SH-SY5Y (cell line): ENCODE results near the gene ZNF775.

Source experiments
- GATA2 ChIP-seq: IDR thresholded peaks from 2 replicates; pipeline ENCODE4 v1.6.1; 2011; ENCODE audit warnings: mild to moderate bottlenecking, low read depth, low read length
- GATA3 ChIP-seq: IDR thresholded peaks from 2 replicates; pipeline ENCODE4 v1.6.1; 2011; ENCODE audit warnings: low read depth, mild to moderate bottlenecking, low read length, moderate library complexity

ZNF775 gene

DNA sequence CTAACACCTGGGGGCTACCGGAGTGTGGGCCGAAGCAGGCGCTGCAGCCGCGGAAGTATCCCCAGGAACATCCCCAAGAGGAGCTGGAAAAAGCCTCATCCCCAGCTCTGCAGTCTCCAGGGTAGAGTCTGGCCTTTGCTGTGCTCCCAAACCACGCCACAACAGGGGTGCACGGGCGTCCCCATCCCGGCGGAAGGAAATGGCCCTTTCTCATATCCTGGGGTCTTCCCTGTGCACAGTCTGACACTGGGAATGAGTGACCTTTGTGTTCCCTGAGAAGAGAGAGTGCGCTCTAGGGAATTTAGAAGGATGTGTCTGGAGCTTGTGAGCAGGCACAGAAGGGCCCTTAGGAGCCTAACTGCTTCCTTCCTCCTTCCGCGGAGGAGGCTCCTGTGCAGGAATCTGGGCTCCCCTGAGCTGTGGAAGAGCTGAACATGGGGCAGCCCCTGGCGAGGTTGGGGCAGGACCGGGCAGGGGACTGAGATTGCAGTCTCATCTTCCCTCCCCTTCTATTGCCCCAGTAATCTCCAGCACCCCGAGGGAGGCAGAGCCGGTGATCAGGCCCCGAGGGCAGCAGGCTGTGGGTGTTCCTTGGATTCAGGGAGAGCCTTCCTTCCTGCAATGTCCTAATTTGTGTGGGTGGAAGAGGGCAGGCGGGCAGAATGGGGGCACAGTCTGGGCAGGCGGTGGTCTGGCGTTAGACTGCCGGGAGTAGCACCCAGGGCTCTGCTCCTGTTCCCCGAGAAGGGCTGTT lies 9.2 kb upstream of the ZNF775 start:
- TF ChIP-seq GATA3 (no peak), GATA2 (no peak)

DNA sequence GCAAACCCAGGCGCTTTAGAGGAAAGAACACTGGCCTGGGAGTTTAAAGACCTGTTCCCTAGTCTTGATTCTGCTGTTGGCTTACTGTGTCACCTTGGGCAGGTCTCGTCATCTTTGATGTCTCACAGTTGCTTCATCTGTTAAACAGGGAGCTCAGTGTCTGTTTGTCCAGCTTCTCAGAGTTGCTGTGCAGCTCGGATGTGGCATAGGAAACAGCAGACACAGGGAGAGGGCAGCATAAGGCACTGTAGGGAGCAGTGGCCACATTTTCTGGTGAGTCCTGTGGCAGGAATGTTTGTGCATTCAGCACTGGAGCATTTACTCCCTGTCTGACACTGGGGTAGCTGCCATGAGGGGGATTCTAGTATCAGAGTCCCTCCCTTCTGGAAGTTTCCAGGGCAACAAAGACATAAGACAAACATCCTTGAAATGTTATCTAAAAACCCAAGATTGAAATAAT lies 8.5 kb upstream of the ZNF775 start:
- no peak for TF ChIP-seq GATA3
- no peak for TF ChIP-seq GATA2

DNA sequence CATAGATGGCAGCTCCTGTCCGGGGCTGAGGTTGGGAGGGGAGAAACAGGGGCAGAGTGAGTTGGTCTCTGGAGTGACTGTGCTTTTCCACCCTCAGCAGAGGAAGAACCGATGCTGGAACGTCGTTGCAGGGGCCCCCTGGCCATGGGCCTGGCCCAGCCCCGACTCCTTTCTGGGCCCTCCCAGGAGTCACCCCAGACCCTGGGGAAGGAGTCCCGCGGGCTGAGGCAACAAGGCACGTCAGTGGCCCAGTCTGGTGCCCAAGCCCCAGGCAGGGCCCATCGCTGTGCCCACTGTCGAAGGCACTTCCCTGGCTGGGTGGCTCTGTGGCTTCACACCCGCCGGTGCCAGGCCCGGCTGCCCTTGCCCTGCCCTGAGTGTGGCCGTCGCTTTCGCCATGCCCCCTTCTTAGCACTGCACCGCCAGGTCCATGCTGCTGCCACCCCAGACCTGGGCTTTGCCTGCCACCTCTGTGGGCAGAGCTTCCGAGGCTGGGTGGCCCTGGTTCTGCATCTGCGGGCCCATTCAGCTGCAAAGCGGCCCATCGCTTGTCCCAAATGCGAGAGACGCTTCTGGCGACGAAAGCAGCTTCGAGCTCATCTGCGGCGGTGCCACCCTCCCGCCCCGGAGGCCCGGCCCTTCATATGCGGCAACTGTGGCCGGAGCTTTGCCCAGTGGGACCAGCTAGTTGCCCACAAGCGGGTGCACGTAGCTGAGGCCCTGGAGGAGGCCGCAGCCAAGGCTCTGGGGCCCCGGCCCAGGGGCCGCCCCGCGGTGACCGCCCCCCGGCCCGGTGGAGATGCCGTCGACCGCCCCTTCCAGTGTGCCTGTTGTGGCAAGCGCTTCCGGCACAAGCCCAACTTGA lies 7.8 kb upstream of the ZNF775 start:
- TF ChIP-seq GATA3 (no peak), GATA2 (no peak)

DNA sequence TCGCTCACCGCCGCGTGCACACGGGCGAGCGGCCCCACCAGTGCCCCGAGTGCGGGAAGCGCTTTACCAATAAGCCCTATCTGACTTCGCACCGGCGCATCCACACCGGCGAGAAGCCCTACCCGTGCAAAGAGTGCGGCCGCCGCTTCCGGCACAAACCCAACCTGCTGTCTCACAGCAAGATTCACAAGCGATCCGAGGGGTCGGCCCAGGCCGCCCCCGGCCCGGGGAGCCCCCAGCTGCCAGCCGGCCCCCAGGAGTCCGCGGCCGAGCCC lies 7.2 kb upstream of the ZNF775 start:
- TF ChIP-seq GATA3 (no peak), GATA2 (no peak)

DNA sequence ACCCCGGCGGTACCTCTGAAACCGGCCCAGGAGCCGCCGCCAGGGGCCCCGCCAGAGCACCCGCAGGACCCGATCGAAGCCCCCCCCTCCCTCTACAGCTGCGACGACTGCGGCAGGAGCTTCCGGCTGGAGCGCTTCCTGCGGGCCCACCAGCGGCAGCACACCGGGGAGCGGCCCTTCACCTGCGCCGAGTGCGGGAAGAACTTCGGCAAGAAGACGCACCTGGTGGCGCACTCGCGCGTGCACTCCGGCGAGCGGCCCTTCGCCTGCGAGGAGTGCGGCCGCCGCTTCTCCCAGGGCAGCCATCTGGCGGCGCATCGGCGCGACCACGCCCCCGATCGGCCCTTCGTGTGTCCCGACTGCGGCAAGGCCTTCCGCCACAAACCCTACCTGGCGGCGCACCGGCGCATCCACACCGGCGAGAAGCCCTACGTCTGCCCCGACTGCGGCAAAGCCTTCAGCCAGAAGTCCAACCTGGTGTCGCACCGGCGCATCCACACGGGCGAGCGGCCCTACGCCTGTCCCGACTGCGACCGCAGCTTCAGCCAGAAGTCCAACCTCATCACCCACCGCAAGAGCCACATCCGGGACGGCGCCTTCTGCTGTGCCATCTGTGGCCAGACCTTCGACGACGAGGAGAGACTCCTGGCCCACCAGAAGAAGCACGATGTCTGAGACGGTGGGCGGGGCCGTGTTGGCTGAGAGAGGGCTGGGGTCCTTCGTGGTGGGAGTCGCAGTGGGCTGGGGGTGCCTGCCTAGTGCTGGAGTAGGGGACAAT lies 6.7 kb upstream of the ZNF775 start:
- TF ChIP-seq GATA2 (no peak), GATA3 (no peak)

DNA sequence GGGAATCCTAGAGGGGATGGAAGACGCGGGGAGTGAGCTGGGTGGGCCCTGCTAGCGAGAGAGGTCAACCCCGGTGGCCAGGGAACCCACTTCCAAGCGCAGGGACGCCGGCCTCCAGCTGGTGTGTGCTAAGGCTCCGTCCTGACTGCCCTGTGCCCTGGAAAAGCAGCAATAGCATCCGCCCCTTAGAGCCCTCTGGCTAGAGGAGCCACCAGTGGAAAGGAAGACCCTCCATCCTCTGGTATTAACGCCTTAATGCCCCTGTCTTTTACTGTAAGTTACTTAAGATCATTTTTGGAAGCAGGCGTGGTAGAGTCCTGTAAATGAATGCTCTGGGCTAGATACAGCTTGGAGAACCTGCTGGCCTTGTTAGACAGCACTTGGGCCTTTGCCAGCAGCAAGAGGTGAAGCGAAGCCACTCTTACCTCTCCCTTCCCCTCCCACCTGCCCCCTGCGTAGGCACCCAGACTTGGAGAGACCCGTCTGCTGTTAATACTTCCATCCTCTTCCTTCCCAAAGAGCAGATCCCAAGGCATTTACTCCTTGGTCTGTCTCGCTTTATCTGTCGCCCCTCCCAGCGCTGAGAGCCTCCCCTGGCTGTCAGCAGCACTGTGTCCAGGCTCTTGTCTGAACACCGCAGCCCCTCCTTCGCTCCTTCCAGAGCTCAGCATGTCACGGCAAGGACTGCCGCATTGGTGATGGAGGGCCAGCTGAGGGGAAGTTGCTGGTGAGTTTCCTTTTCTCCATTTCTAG lies 5.9 kb upstream of the ZNF775 start:
- TF ChIP-seq GATA2 (no peak), GATA3 (no peak)

DNA sequence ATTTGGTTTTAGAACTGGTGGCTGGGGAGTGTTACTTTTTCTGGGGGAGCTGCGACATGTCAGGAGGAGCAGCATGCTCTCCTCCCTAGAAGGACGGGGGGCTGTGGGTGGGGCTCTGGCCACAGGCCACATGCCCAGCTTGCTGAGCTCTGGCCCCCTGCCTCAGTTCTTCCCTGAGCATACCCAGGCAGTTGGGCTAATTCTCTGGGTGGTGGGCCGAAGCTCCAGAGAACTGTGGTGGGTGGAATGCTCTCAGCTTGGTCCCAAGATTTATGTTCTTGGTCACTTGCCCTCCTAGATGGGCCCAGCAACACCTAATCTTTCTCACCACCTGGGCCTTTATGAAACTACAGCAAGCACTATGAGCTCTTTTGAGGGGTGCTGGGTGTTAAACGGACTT lies 5.1 kb upstream of the ZNF775 start:
- TF ChIP-seq GATA3: no peak

DNA sequence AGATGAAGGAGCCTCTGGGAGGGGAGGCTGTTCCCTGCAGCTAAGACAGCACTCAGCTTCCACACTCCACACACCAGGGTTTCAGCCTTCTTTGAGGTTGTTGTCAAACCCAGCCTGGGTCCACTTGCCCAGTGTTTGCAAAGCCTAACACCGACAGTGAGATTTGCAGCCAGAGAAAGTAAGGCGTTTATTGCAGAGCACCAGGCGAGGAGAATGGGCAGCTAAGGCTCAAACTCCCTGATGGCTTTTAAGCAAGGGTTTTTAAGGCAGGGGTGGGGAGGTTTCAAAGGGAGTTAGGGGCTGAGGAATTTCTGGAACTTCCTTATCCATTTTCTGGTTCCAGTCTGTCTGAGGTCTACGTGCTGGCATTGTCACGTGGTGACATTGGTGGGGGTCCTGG lies 4.7 kb upstream of the ZNF775 start:
- TF ChIP-seq GATA3: no peak
- no peak for TF ChIP-seq GATA2

DNA sequence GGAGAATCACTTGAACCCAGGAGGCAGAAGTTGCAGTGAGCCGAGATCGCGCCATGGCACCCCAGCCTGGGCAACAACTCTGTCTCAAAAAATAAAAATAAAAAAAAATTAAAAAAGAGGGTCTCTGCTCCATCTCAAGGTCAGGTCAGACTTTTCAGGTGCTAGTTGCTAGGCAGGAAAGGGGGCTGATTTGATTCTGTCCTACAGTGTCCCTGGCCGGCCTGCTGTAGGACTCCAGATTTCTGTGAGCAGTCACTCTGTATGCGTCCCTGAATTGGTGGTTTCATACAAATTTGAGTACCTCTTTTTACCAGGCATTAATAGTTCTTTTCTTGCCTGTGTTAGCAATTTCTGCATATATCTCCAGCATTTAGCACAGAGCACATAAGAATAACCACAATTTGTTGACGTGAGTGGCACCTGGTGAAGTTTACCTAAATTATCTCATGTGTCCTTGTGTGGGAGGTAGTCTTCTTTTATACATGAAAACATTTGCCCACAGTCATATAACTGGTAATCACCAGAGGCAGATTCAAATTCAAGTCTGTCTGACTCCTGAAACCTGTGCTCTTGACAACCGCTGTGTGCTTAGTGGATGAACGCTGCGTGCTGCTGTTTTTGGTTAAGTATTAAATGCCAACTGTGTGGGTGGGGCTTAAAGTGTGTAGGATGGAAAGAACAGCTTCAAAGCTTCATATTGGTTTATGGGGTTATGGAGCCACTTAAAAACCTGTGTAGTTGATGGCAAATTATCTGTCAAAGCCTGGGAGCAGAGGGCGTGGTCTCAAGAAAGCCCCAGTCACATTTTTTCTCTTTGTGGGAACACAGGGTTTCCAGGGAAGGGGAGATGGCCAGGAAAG lies 3.2 kb upstream of the ZNF775 start:
- TF ChIP-seq GATA2 (no peak), GATA3 (no peak)

DNA sequence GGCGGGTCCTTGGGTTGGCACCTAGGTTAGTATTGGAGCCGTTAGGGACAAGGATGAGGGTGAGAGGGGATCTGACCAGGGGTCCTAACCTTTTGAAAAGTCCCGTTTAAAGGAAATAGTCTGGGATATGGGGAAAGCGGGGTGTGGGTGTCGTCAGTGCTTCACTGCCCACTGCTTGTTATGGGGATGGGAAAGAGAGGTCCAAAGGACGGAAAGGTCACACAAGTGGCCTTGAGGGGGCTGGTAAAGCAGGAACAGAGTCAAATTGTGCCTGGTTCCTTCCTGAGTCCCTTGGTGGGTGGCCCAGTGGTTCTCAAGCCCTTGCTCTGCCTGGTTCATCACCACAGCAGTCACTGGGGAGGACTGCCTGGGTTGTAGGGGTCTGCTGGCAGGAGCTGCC lies 2.6 kb upstream of the ZNF775 start:
- TF ChIP-seq GATA3 (no peak), GATA2 (no peak)

DNA sequence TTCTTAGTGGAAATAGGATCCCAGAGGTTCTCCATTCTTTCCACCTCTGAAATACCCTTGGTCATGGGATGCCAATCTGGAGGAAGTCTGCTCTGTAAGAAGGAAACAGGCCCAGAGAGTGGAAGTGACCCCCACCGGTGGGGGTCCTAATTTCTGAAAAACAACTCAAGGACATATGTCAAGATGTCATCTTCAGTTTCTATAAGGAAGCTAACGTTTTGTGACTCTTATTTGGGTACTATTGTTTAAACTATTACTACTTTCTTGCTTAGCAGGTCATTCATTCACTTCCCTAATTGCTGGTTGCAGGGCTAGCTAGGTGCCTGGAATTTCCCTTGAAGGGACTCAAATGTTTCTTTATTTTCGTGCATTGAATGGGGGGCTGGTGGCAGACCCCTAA lies 1.9 kb upstream of the ZNF775 start:
- no peak for TF ChIP-seq GATA2

DNA sequence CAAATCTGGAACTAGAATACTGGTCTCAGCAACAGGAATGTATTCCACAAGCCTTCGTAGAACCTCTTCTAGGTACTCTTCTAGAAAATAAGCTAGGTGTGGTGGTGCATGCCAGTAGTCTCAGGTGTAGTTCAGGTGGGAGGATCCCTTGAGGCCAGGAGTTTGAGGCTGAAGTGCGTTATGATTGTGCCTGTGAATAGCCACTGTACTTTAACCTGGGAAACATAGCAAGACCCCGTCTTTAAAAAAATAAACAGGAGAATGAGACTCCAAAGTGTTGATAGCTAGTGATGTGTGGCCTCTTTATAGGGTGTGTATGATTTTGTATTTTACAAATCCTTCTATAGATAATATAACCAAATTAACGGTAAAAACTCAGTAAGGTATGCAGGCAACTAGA lies 1.5 kb upstream of the ZNF775 start:
- TF ChIP-seq GATA3 (no peak), GATA2 (no peak)
